DND-41 (cell line): ENCODE data around the gene TBC1D3K.
"Not testable (repeated sequence)": the region's sequence is repeated elsewhere in the genome, so short reads cannot be mapped to it uniquely, and the experiment has no call there.

Experiments used
- ATAC-seq: fragments of 200-7000 bp; cut with Tn5 transposase; 3 replicates; pipeline ENCODE4 v1.9.1; 2021; ENCODE audit warnings: low read depth; ENCODE audit not compliant: insufficient read depth
- DNase-seq: peaks from one replicate; pipeline ENCODE4 v3.0.0-alpha.2; 2020
- H2AFZ ChIP-seq: 2 replicates; pipeline ENCODE4 v1.6.0; 2012; ENCODE audit warnings: low read depth, low read length
- H3K27ac ChIP-seq: 2 replicates; pipeline ENCODE4 v1.5.1; 2012; ENCODE audit warnings: low read length, inconsistent platforms
- H3K27me3 ChIP-seq: fragments of 200-600 bp; sonication (generic); 2 replicates; pipeline ENCODE4 v1.6.0; 2012; ENCODE audit warnings: low read length, mild to moderate bottlenecking, inconsistent platforms; ENCODE audit not compliant: insufficient read depth, poor library complexity
- H3K36me3 ChIP-seq: 2 replicates; pipeline ENCODE4 v1.5.1; 2012; ENCODE audit warnings: low read length, inconsistent platforms; ENCODE audit not compliant: insufficient read depth
- H3K4me1 ChIP-seq: 2 replicates; pipeline ENCODE4 v1.5.1; 2012; ENCODE audit warnings: mild to moderate bottlenecking, low read length; ENCODE audit not compliant: insufficient read depth
- H3K4me2 ChIP-seq: 2 replicates; pipeline ENCODE4 v1.6.0; 2012; ENCODE audit warnings: mild to moderate bottlenecking, moderate library complexity, low read length, inconsistent platforms; ENCODE audit not compliant: insufficient read depth
- H3K4me3 ChIP-seq, 2 experiments: fragments of 200-600 bp in 1 of 2; shearing (Covaris generic) in 1 of 2; 2 replicates each; pipeline ENCODE4 v1.5.1; 2012 to 2016; ENCODE audit warnings: inconsistent platforms in 2 of 2, low read length in 2 of 2, mild to moderate bottlenecking in 2 of 2, low read depth in 1 of 2, moderate library complexity in 1 of 2
- H3K79me2 ChIP-seq: 2 replicates; pipeline ENCODE4 v1.6.0; 2012; ENCODE audit warnings: low read length, inconsistent platforms; ENCODE audit not compliant: insufficient read depth
- H3K9ac ChIP-seq: 2 replicates; pipeline ENCODE4 v1.6.0; 2012; ENCODE audit warnings: low read depth, mild to moderate bottlenecking, inconsistent platforms, low read length, moderate library complexity
- H3K9me3 ChIP-seq: 2 replicates; pipeline ENCODE4 v1.5.1; 2012; ENCODE audit warnings: low read length, moderate library complexity, mild to moderate bottlenecking, inconsistent platforms; ENCODE audit not compliant: insufficient read depth, severe bottlenecking
- H4K20me1 ChIP-seq: 2 replicates; pipeline ENCODE4 v1.6.0; 2012; ENCODE audit warnings: low read length; ENCODE audit not compliant: insufficient read depth
- CTCF ChIP-seq: IDR thresholded peaks from 2 replicates; pipeline ENCODE4 v1.5.1; 2012; ENCODE audit warnings: borderline replicate concordance, low read length, moderate library complexity, mild to moderate bottlenecking; ENCODE audit not compliant: poor library complexity, severe bottlenecking; ENCODE audit errors: extremely low read depth
- EZH2 ChIP-seq: IDR thresholded peaks from 3 replicates; pipeline ENCODE4 v1.6.1; 2012; ENCODE audit warnings: borderline replicate concordance, low read depth, mild to moderate bottlenecking, moderate library complexity, low read length, inconsistent platforms; ENCODE audit not compliant: severe bottlenecking

The TBC1D3K gene

GRCh38 chr17:37924115-37924514 is at the start of gene TBC1D3K:
Gene TBC1D3K, plus strand, starts transcription at chr17:37924415. Its CDS starts 1,585 bp downstream, at chr17:37926000.
- not testable (repeated sequence) for H4K20me1 ChIP-seq, H3K9me3 ChIP-seq, H3K9ac ChIP-seq, H3K79me2 ChIP-seq, H3K27me3 ChIP-seq, H3K4me3 ChIP-seq, H3K4me2 ChIP-seq, H2AFZ ChIP-seq, H3K36me3 ChIP-seq, ATAC-seq, DNase-seq, H3K27ac ChIP-seq, H3K4me1 ChIP-seq

GRCh38 chr17:37884516-37884915 is 39.7 kb upstream of the TBC1D3K start:
- TF ChIP-seq EZH2 (no peak), CTCF (no peak)
- no peak overlapping the region for H2AFZ ChIP-seq
- H3K36me3 ChIP-seq = no peaks in the 10 kb centered on the region
- H4K20me1 ChIP-seq = no peaks in the 10 kb centered on the region
- no peaks in the 10 kb centered on the region for H3K4me1 ChIP-seq
- no peak overlapping the region for H3K27ac ChIP-seq
- DNase-seq (no peak), ATAC-seq (no peak)
- no peaks in the 10 kb centered on the region for H3K9me3 ChIP-seq
- no peak overlapping the region for H3K4me2 ChIP-seq
- H3K4me3 ChIP-seq = no peak overlapping the region
- H3K27me3 ChIP-seq = no peaks in the 10 kb centered on the region
- H3K79me2 ChIP-seq = no peaks in the 10 kb centered on the region
- H3K9ac ChIP-seq = no peak overlapping the region

GRCh38 chr17:37885136-37885535 is 39.1 kb upstream of the TBC1D3K start:
- H3K4me1 ChIP-seq = no peaks in the 10 kb centered on the region
- H3K9me3 ChIP-seq = no peaks in the 10 kb centered on the region
- no peaks in the 10 kb centered on the region for H4K20me1 ChIP-seq
- H3K9ac ChIP-seq = no peak overlapping the region
- H3K4me3 ChIP-seq = no peak overlapping the region
- no peak overlapping the region for H3K27ac ChIP-seq
- no peak for DNase-seq
- TF ChIP-seq CTCF (no peak), EZH2 (no peak)
- H3K27me3 ChIP-seq = no peaks in the 10 kb centered on the region
- no peaks in the 10 kb centered on the region for H3K36me3 ChIP-seq
- no peak for ATAC-seq
- no peak overlapping the region for H2AFZ ChIP-seq
- H3K79me2 ChIP-seq = no peaks in the 10 kb centered on the region
- H3K4me2 ChIP-seq = no peak overlapping the region

- H3K4me2 ChIP-seq = no peak overlapping the region
- H3K27ac ChIP-seq = no peak overlapping the region
- no peak overlapping the region for H3K9ac ChIP-seq
- ATAC-seq = no peak
- H3K4me1 ChIP-seq = no peaks in the 10 kb centered on the region
- H3K79me2 ChIP-seq = no peaks in the 10 kb centered on the region
- no peak for DNase-seq
- H3K4me3 ChIP-seq = no peak overlapping the region
- H3K9me3 ChIP-seq = no peaks in the 10 kb centered on the region
- H2AFZ ChIP-seq = no peak overlapping the region
- TF ChIP-seq CTCF (no peak), EZH2 (no peak)
- H3K36me3 ChIP-seq = no peaks in the 10 kb centered on the region
- H4K20me1 ChIP-seq = no peaks in the 10 kb centered on the region
- H3K27me3 ChIP-seq = no peaks in the 10 kb centered on the region
These were observed 35.3 kb upstream of the TBC1D3K start for GRCh38 chr17:37888881-37889280.

GRCh38 chr17:37896961-37897360 is 27.3 kb upstream of the TBC1D3K start:
- H2AFZ ChIP-seq, H3K36me3 ChIP-seq, H3K79me2 ChIP-seq, H3K9ac ChIP-seq, H3K4me3 ChIP-seq, H3K4me1 ChIP-seq, H3K9me3 ChIP-seq, H3K27ac ChIP-seq, ATAC-seq, H4K20me1 ChIP-seq, H3K4me2 ChIP-seq, DNase-seq, H3K27me3 ChIP-seq: not testable (repeated sequence)
